HepG2 (cell line): ENCODE measurements around the gene ERP27. TPM values are rescaled to one million over a fixed set of nuclear protein-coding genes. Genes with fewer than 3 reads are reported as not detected.

Experiments used
- ATAC-seq: fragments of 200-7000 bp; cut with Tn5 transposase; 3 replicates; pipeline ENCODE4 v1.9.1; 2020; ENCODE audit warnings: mild to moderate bottlenecking, moderate library complexity
- BruUV-seq: library from RNA; stranded (reverse); fragments of 400-500 nt; replicated peaks from 2 replicates; lab custom pipeline; 2021; lab: Mats Ljungman, UMichigan
- CTCF ChIA-PET: fragments of 300-600 bp; formaldehyde crosslinking; extraction: SDS; loops from one replicate; lab custom pipeline; 2021; ENCODE audit warnings: low total read pairs, inconsistent platforms, low intra/inter-chr PET ratio; lab: Yijun Ruan, JAX
- POLR2A ChIA-PET: fragments of 350-600 bp; sonication (Branson Sonifier 250); formaldehyde crosslinking; loops from one replicate; lab custom pipeline; 2020; ENCODE audit warnings: antibody characterized with exemption, inconsistent platforms; lab: Yijun Ruan, JAX
- DNase-seq: peaks from one replicate; pipeline ENCODE4 v3.0.0-alpha.2; 2015; ENCODE audit warnings: low spot score
- FAIRE-seq: peaks from 3 replicates; lab custom pipeline; 2011; peaks lifted over from hg19 to GRCh38; lab: Jason Lieb, UNC
- H2AFZ ChIP-seq: one replicate; pipeline ENCODE4 v1.6.1; 2011; ENCODE audit warnings: low read length, inconsistent platforms
- H3K27ac ChIP-seq: fragments of 300-600 bp; 3 replicates; pipeline ENCODE4 v1.8.0; 2011; ENCODE audit warnings: mixed run types, mild to moderate bottlenecking, mixed read lengths, low read length, inconsistent platforms; ENCODE audit not compliant: insufficient read depth; ENCODE audit errors: extremely low read length
- H3K27me3 ChIP-seq, 2 experiments: fragments of 200-600 bp in 1 of 2; 2 replicates in 1 of 2; 3 replicates in 1 of 2; pipeline versions ENCODE4 v1.6.0 to v1.8.0; 2011; ENCODE audit warnings: low read length in 2 of 2, mild to moderate bottlenecking in 2 of 2, moderate library complexity in 2 of 2, inconsistent platforms in 1 of 2; ENCODE audit not compliant: insufficient read depth in 2 of 2, control insufficient read depth in 1 of 2
- H3K36me3 ChIP-seq, 2 experiments: fragments of 200-600 bp in 1 of 2; replicated peaks in 1 of 2; 2 replicates in 1 of 2; 3 replicates in 1 of 2; pipeline versions ENCODE4 v1.5.1 to v1.8.0; 2011; ENCODE audit warnings: low read length in 2 of 2, inconsistent platforms in 1 of 2; ENCODE audit not compliant: insufficient read depth in 2 of 2, control insufficient read depth in 1 of 2
- H3K4me1 ChIP-seq: 2 replicates; pipeline ENCODE4 v1.5.1; 2012; ENCODE audit warnings: low read length, inconsistent platforms; ENCODE audit not compliant: insufficient read depth
- H3K4me2 ChIP-seq: 2 replicates; pipeline ENCODE4 v1.6.0; 2011; ENCODE audit warnings: low read depth, low read length, inconsistent platforms
- H3K4me3 ChIP-seq, 3 experiments: fragments of 200-600 bp in 1 of 3; sonication (generic), shearing (Covaris generic) in 1 of 3; replicated peaks in 1 of 3; 2 replicates each; pipeline ENCODE4 v1.5.1; 2011 to 2016; ENCODE audit warnings: low read length in 3 of 3, inconsistent platforms in 2 of 3, low read depth in 2 of 3, mild to moderate bottlenecking in 2 of 3, control low read depth in 1 of 3, mixed read lengths in 1 of 3; ENCODE audit not compliant: insufficient read depth in 1 of 3
- H3K79me2 ChIP-seq: one replicate; pipeline ENCODE4 v1.6.1; 2011; ENCODE audit warnings: low read length, inconsistent platforms; ENCODE audit not compliant: insufficient read depth
- H3K9ac ChIP-seq: 2 replicates; pipeline ENCODE4 v1.6.0; 2011; ENCODE audit warnings: mild to moderate bottlenecking, low read depth, low read length, inconsistent platforms; ENCODE audit not compliant: insufficient read depth
- H3K9me3 ChIP-seq: 2 replicates; pipeline ENCODE4 v1.5.1; 2012; ENCODE audit warnings: mild to moderate bottlenecking, low read length
- H4K20me1 ChIP-seq: 2 replicates; pipeline ENCODE4 v1.6.0; 2011; ENCODE audit warnings: inconsistent platforms, mild to moderate bottlenecking, low read length, moderate library complexity; ENCODE audit not compliant: insufficient read depth
- ATM ChIP-seq: fragments of 450-650 bp; IDR thresholded peaks from 2 replicates; pipeline ENCODE4 v1.7.1; 2017; ENCODE audit warnings: mild to moderate bottlenecking, borderline replicate concordance
- DNMT3B ChIP-seq: conservative IDR thresholded peaks from 2 replicates; pipeline ENCODE4 v1.6.1; 2016; ENCODE audit warnings: missing biosample characterization, control low read depth
- E2F2 ChIP-seq: sonication (generic); formaldehyde crosslinking; IDR thresholded peaks from 2 replicates; pipeline ENCODE4 v1.4.0; 2020; ENCODE audit warnings: missing genetic modification reagents, borderline replicate concordance
- ELK4 ChIP-seq: sonication (generic); formaldehyde crosslinking; IDR thresholded peaks from 2 replicates; pipeline ENCODE4 v1.9.0; 2021; ENCODE audit warnings: missing genetic modification reagents, borderline replicate concordance
- NFATC3 ChIP-seq: sonication (generic); formaldehyde crosslinking; IDR thresholded peaks from 2 replicates; pipeline ENCODE4 v1.5.1; 2020; ENCODE audit warnings: mild to moderate bottlenecking, missing genetic modification reagents
- PLRG1 ChIP-seq: fragments of 450-650 bp; conservative IDR thresholded peaks from 2 replicates; pipeline ENCODE4 v1.6.1; 2016
- REL ChIP-seq: sonication (generic); formaldehyde crosslinking; conservative IDR thresholded peaks from 2 replicates; pipeline ENCODE4 v1.8.0; 2022; ENCODE audit warnings: mild to moderate bottlenecking, missing genetic modification reagents, moderate library complexity
- ZNF275 ChIP-seq: sonication (generic); formaldehyde crosslinking; IDR thresholded peaks from 2 replicates; pipeline ENCODE4 v1.8.0; 2022; ENCODE audit warnings: missing genetic modification reagents, mild to moderate bottlenecking, inconsistent platforms, borderline replicate concordance
- WGBS: methylation state at CpG from one replicate; pipeline ENCODE4 v1.1.6; 2017; ENCODE audit warnings: low lambda C conversion rate; 5-methylcytosine and 5-hydroxymethylcytosine counted together
- in situ Hi-C: cut with HindIII; loops from 2 replicates; pipeline ENCODE4 v1.10.0; 2017; ENCODE audit warnings: low pct_unique_long_range_greater_than_20kb; ENCODE audit not compliant: extremely low pct_ligation_motif_present
- intact Hi-C: fragments of 100-400 bp; cut with micrococcal nuclease; formaldehyde crosslinking; loops from one replicate; pipeline ENCODE4 v1.10.0; 2022; ENCODE audit not compliant: unreplicated experiment
- polyA plus RNA-seq, 8 experiments: library from polyadenylated mRNA; depleted of rRNA in 3 of 8; stranded (reverse) in 7 of 8; unstranded in 1 of 8; fragments of >200 nt; fragmentation: Illumina TruSeq in 4 of 8; extraction: Trizol in 4 of 8; gene quantifications; 2 replicates each; pipeline versions ENCODE4 v1.2.1 to v1.2.3, GENCODE V29; 2011 to 2016; ENCODE audit warnings: low read depth in 4 of 8, missing spikeins in 1 of 8, mixed read lengths in 1 of 8; ENCODE audit not compliant: insufficient read depth in 1 of 8
- total RNA-seq, 5 experiments: library from RNA; depleted of rRNA; stranded (reverse); fragments of >200 nt; fragmentation: Illumina TruSeq; extraction: Trizol; gene quantifications; 2 replicates each; pipeline ENCODE4 v1.2.3, GENCODE V29; 2016; ENCODE audit warnings: low read depth in 1 of 5
- TF ChIP-seq, protein P1 (sequence below): sonication (generic); formaldehyde crosslinking; IDR thresholded peaks from 2 replicates; pipeline ENCODE4 v1.8.0; 2022; ENCODE audit warnings: mild to moderate bottlenecking, missing genetic modification reagents
- TF ChIP-seq, protein P2 (sequence below): sonication (generic); formaldehyde crosslinking; IDR thresholded peaks from one replicate; pipeline ENCODE4 v1.5.1; 2020; ENCODE audit warnings: mild to moderate bottlenecking, missing genetic modification reagents; ENCODE audit errors: not compliant biosample characterization

Gene ERP27
- total and polyA plus RNA-seq, 2 of the 13 experiments (the other 11 are each of a cell fraction or from before 2014, with no cell fraction given) = 1.8 to 6.6 TPM

GRCh38 chr12:14975457-14975856 is 37.1 kb upstream of the ERP27 start:
- no TSS peak for BruUV-seq
- intact Hi-C loops (no loop called here), in situ Hi-C loops (no loop called here)
- Histone ChIP-seq H3K4me2 (no peak overlapping the region), H2AFZ (no peak overlapping the region), H3K4me1 (no peaks in the 10 kb centered on the region), H3K79me2 (no peaks in the 10 kb centered on the region), H3K36me3 (no peaks in the 10 kb centered on the region), H4K20me1 (no peaks in the 10 kb centered on the region), H3K9me3 (no peaks in the 10 kb centered on the region), H3K27me3 (no peaks in the 10 kb centered on the region), H3K27ac (no peak overlapping the region), H3K9ac (no peak overlapping the region), H3K4me3 (no peak overlapping the region)
- DNase-seq = no peak
- no peak for ATAC-seq
- FAIRE-seq = no peak
- POLR2A ChIA-PET = no interaction called here
- 47% methylated on average over 3 of the region's 4 CpGs for WGBS
- CTCF ChIA-PET = no interaction called here
- no peak for TF ChIP-seq REL
- no peak for TF ChIP-seq E2F2
- TF ChIP-seq ATM = no peak
- TF ChIP-seq ELK4 (CRISPR knock-in tag) = no peak
- TF ChIP-seq, protein P1, sequence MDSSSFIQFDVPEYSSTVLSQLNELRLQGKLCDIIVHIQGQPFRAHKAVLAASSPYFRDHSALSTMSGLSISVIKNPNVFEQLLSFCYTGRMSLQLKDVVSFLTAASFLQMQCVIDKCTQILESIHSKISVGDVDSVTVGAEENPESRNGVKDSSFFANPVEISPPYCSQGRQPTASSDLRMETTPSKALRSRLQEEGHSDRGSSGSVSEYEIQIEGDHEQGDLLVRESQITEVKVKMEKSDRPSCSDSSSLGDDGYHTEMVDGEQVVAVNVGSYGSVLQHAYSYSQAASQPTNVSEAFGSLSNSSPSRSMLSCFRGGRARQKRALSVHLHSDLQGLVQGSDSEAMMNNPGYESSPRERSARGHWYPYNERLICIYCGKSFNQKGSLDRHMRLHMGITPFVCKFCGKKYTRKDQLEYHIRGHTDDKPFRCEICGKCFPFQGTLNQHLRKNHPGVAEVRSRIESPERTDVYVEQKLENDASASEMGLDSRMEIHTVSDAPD (CRISPR knock-in tag) = no peak
- TF ChIP-seq DNMT3B (CRISPR knock-in tag) = no peak
- no peak for TF ChIP-seq ZNF275 (CRISPR knock-in tag)
- no peak for TF ChIP-seq NFATC3 (CRISPR knock-in tag)
- no peak for TF ChIP-seq PLRG1
- TF ChIP-seq, protein P2, sequence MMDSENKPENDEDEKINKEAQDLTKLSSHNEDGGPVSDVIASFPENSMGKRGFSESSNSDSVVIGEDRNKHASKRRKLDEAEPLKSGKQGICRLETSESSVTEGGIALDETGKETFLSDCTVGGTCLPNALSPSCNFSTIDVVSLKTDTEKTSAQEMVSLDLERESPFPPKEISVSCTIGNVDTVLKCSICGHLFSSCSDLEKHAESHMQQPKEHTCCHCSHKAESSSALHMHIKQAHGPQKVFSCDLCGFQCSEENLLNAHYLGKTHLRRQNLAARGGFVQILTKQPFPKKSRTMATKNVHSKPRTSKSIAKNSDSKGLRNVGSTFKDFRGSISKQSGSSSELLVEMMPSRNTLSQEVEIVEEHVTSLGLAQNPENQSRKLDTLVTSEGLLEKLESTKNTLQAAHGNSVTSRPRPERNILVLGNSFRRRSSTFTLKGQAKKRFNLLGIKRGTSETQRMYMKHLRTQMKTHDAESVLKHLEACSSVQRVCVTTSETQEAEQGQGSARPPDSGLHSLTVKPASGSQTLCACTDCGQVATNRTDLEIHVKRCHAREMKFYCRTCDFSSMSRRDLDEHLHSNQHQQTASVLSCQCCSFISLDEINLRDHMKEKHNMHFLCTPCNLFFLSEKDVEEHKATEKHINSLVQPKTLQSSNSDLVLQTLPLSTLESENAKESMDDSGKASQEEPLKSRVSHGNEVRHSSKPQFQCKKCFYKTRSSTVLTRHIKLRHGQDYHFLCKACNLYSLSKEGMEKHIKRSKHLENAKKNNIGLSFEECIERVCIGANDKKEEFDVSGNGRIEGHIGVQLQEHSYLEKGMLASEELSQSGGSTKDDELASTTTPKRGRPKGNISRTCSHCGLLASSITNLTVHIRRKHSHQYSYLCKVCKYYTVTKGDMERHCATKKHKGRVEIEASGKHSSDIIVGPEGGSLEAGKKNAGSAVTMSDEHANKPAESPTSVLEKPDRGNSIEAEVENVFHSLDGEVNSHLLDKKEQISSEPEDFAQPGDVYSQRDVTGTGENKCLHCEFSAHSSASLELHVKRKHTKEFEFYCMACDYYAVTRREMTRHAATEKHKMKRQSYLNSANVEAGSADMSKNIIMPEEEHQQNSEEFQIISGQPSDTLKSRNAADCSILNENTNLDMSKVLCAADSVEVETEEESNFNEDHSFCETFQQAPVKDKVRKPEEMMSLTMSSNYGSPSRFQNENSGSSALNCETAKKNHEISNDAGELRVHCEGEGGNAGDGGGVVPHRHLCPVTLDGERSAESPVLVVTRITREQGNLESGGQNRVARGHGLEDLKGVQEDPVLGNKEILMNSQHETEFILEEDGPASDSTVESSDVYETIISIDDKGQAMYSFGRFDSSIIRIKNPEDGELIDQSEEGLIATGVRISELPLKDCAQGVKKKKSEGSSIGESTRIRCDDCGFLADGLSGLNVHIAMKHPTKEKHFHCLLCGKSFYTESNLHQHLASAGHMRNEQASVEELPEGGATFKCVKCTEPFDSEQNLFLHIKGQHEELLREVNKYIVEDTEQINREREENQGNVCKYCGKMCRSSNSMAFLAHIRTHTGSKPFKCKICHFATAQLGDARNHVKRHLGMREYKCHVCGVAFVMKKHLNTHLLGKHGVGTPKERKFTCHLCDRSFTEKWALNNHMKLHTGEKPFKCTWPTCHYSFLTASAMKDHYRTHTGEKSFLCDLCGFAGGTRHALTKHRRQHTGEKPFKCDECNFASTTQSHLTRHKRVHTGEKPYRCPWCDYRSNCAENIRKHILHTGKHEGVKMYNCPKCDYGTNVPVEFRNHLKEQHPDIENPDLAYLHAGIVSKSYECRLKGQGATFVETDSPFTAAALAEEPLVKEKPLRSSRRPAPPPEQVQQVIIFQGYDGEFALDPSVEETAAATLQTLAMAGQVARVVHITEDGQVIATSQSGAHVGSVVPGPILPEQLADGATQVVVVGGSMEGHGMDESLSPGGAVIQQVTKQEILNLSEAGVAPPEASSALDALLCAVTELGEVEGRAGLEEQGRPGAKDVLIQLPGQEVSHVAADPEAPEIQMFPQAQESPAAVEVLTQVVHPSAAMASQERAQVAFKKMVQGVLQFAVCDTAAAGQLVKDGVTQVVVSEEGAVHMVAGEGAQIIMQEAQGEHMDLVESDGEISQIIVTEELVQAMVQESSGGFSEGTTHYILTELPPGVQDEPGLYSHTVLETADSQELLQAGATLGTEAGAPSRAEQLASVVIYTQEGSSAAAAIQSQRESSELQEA (CRISPR knock-in tag) = no peak
